K562 treated with DMSO at 1 percent for 4 hours (cell line): ENCODE data around the gene PCDHAC1. TPM values are rescaled to one million over a fixed set of nuclear protein-coding genes. Genes with fewer than 3 reads are reported as not detected.

Experiments used
- total RNA-seq: library from RNA; unstranded; fragments of 300-600 nt; gene quantifications from 2 replicates; pipeline ENCODE4 v1.2.3, GENCODE V29; 2022; ENCODE audit not compliant: insufficient read depth

Gene PCDHAC1, protein sequence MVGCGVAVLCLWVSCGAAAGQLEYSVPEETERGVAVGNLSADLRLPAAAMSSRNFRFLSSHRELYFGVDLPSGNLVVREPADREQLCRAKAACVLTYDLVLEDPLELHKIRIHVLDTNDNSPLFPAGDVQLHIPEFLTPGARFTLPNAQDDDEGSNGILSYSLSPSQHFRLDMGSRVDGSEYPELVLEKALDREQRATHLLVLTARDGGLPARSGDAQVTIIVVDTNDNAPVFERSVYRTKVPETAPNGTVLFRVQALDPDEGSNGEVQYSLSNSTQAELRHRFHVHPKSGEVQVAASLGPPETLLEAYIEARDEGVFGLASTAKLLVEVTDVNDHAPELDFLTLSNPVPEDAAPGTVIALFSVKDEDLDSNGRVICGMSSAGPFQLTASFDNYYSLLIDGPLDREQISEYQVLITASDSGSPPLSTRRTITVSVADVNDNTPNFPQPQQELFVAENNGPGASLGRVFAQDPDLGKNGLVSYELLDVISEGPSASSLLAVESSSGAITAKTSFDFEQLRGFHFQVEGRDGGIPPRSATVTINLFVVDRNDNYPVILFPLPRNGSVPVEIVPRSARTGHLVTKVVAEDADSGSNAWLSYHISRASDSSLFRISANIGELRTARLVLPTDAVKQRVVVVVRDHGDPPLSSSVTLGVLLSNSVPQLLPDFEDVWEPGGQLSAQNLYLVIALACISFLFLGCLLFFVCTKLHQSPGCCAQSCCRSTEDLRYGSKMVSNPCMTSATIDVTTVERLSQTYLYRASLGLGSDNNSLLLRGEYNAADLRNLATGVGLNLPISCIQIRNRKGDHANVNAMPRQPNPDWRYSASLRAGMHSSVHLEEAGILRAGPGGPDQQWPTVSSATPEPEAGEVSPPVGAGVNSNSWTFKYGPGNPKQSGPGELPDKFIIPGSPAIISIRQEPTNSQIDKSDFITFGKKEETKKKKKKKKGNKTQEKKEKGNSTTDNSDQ
- not detected in 2 replicates for total RNA-seq

DNA sequence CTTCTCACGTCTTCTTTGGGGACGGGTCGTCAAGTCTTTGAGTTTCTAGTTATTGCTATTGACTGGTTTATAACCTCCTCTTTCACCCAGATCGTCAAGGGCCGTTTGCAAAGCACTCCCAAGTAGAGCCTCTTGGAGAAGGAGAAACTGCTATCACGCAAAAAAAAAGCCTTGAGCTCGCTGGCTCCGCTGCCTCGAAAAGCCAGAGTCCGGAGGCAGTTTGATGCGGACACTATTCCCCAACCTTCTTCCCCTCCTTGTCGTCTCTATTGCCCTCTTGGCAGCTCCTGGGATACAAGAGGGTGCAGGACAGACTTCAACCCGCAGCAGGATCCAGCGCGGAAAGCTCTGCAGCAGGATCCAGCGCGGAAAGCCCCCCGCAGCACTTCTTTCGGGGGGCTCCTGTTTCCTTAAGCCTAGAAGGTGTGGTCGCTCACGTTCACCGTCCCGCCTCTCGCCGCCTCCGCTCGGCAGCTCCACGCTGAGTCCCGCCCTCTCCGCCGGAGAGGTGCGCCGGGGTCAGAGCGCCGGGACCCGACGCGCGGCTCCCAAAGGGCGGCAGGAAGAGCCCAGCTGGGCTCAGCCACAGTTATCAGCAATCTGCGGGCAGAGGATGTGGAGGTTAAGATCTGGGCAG lies at the start of gene PCDHAC1:
Gene PCDHAC1 (plus strand): TSS at position 494 of the 637 bp plus-strand sequence. CDS start 594 bp downstream, outside the sequence.

DNA sequence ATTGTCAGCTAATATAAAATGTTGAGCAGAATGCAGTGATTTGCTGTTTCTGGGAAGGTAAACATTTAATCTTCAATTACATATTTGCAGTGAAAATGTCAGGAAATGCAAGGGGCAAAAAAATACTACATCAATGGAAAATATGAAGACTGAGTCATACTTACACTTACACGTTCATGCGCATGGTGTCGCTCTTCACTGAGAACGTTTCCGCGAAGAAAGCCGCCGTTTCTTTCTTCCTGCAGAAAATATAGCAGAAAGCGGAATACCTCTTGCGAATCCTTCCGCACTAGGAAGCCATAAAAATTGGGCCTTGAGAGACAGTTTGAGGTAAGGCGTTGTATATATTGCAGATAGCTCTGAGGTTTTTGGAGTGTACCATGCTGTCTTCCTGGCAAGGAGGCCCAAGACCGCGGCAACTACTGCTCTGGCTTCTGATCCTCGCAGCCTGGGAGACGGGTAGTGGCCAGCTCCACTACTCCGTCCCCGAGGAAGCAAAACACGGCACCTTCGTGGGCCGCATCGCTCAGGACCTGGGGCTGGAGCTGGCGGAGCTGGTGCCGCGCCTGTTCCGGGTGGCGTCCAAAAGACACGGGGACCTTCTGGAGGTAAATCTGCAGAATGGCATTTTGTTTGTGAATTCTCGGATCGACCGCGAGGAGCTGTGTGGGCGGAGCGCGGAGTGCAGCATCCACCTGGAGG lies 44.1 kb upstream of the PCDHAC1 start, which contains the start of gene PCDHA13:
Gene PCDHA13 (plus strand): TSS at position 236 of the 702 bp plus-strand sequence. CDS start 145 bp downstream, at position 381.

DNA sequence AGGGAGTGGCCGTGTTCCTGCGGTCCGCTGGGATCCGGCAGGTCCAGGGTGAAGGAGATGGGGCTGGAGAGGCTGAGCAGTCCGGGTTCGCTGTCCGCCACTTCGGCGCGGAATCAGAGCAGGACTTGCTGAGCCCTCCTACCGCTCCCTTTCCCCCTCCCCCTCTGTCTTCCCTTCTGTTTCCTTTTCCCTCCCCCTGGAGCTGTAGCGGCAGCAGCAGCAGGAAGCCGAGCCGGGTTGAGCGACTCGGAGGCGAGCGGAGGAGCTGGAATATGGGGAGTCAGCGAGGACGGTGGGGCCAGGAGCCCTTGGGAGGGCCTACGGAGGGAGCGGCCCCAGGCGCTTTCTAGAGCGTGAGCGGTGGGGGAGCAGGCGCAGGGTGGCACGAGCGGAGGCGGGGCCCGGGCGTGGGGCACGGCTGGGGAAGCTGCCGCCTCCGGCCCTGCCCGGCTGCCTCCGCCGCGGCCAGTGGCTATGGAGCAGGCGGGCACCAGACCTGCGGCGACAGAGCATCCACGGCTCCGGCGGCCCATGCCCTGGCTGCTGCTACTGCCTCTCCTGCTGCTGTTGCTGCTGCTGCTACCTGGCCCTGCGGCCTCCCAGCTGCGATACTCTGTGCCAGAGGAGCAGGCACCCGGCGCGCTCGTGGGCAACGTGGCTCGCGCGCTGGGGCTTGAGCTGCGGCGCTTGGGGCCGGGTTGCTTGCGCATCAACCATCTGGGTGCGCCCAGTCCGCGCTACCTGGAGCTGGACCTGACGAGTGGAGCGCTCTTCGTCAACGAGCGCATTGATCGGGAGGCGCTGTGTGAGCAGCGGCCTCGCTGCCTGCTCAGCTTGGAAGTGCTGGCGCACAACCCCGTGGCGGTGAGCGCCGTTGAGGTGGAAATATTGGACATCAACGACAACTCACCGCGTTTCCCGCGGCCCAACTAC lies 40.5 kb downstream of the PCDHAC1 start, which contains the start of gene PCDHAC2:
Gene PCDHAC2 (plus strand): TSS at position 184 of the 933 bp plus-strand sequence. CDS start 291 bp downstream, at position 475.

Other genes starting within 250 kb of the PCDHAC1 start
- 43.5 and 55.6 TPM in 2 replicates for gene HARS1, start 234.9 kb upstream of the PCDHAC1 start, total RNA-seq
- gene HARS2, start 234.8 kb upstream of the PCDHAC1 start, total RNA-seq = 10.2 and 15.1 TPM in 2 replicates
- gene ZMAT2, start 225.9 kb upstream of the PCDHAC1 start, total RNA-seq = 34.6 and 43.0 TPM in 2 replicates
- gene PCDHA1, start 140.2 kb upstream of the PCDHAC1 start, total RNA-seq = not detected in 2 replicates
- not detected in 2 replicates for gene PCDHA2, start 131.4 kb upstream of the PCDHAC1 start, total RNA-seq
- gene PCDHA3, start 125.2 kb upstream of the PCDHAC1 start, total RNA-seq = not detected in 2 replicates
- not detected in 2 replicates for gene PCDHA4, start 119.2 kb upstream of the PCDHAC1 start, total RNA-seq
- not detected in 2 replicates for gene PCDHA5, start 104.7 kb upstream of the PCDHAC1 start, total RNA-seq
- not detected in 2 replicates for gene PCDHA6, start 98.3 kb upstream of the PCDHAC1 start, total RNA-seq
- gene PCDHA7, start 92.0 kb upstream of the PCDHAC1 start, total RNA-seq = not detected in 2 replicates
- not detected in 2 replicates for gene PCDHA8, start 85.1 kb upstream of the PCDHAC1 start, total RNA-seq
- gene PCDHA9, start 77.9 kb upstream of the PCDHAC1 start, total RNA-seq = not detected in 2 replicates
- not detected in 2 replicates for gene PCDHA10, start 70.4 kb upstream of the PCDHAC1 start, total RNA-seq
- not detected in 2 replicates for gene PCDHA11, start 57.3 kb upstream of the PCDHAC1 start, total RNA-seq
- not detected in 2 replicates for gene PCDHA12, start 51.0 kb upstream of the PCDHAC1 start, total RNA-seq
- not detected in 2 replicates for gene PCDHA13, start 44.2 kb upstream of the PCDHAC1 start, total RNA-seq
- gene PCDHAC2, start 40.2 kb downstream of the PCDHAC1 start, total RNA-seq = not detected in 2 replicates
- gene PCDHB1, start 125.1 kb downstream of the PCDHAC1 start, total RNA-seq = not detected in 2 replicates
- not detected in 2 replicates for gene PCDHB2, start 168.3 kb downstream of the PCDHAC1 start, total RNA-seq
- not detected in 2 replicates for gene PCDHB3, start 174.2 kb downstream of the PCDHAC1 start, total RNA-seq
- gene PCDHB4, start 195.5 kb downstream of the PCDHAC1 start, total RNA-seq = not detected in 2 replicates
- gene PCDHB5, start 208.9 kb downstream of the PCDHAC1 start, total RNA-seq = not detected in 2 replicates
- gene PCDHB6, start 223.8 kb downstream of the PCDHAC1 start, total RNA-seq = not detected in 2 replicates
- gene PCDHB7, start 246.3 kb downstream of the PCDHAC1 start, total RNA-seq = not detected in 2 replicates